Heart left ventricle (tissue), 16 donors: Measurements from ENCODE around the gene TMEM273. TPM values are rescaled to one million over a fixed set of nuclear protein-coding genes. Genes with fewer than 3 reads are reported as not detected.

Source experiments
- ATAC-seq, 4 donors: fragments of 200-7000 bp; cut with Tn5 transposase; one replicate each; pipeline ENCODE4 v1.9.1; 2020 to 2022; ENCODE audit warnings: moderate library complexity in 4 of 4, mild to moderate bottlenecking in 3 of 4, moderate number of reproducible peaks in 1 of 4
- DNase-seq, 5 donors: peaks; one replicate each; pipeline ENCODE4 v3.0.0-alpha.2; 2020
- H3K27ac ChIP-seq, 12 donors: fragments of 200-600 bp; sonication (generic) in 4 of 12; one replicate each; pipeline versions ENCODE4 v1.5.0 to v1.8.0; 2016 to 2022; ENCODE audit warnings: mild to moderate bottlenecking in 2 of 12
- H3K27me3 ChIP-seq, 9 donors: fragments of 200-600 bp; sonication (generic) in 2 of 9; one replicate each; pipeline versions ENCODE4 v1.5.1 to v1.8.0; 2016 to 2022; ENCODE audit warnings: mild to moderate bottlenecking in 3 of 9
- H3K36me3 ChIP-seq, 9 donors: fragments of 200-600 bp; sonication (generic) in 2 of 9; one replicate each; pipeline versions ENCODE4 v1.5.0 to v1.8.0; 2018 to 2022; ENCODE audit warnings: mild to moderate bottlenecking in 2 of 9
- H3K4me1 ChIP-seq, 12 donors: fragments of 200-600 bp; sonication (generic) in 4 of 12; one replicate each; pipeline versions ENCODE4 v1.5.0 to v1.8.0; 2016 to 2022; ENCODE audit warnings: mild to moderate bottlenecking in 3 of 12
- H3K4me3 ChIP-seq, 12 donors: fragments of 200-600 bp; sonication (generic) in 4 of 12; one replicate each; pipeline versions ENCODE4 v1.5.0 to v1.8.0; 2017 to 2022; ENCODE audit warnings: mild to moderate bottlenecking in 9 of 12, moderate library complexity in 4 of 12
- H3K9me3 ChIP-seq, 12 donors: fragments of 200-600 bp; sonication (generic) in 4 of 12; one replicate each; pipeline versions ENCODE4 v1.5.0 to v1.8.0; 2016 to 2022; ENCODE audit warnings: mild to moderate bottlenecking in 1 of 12
- CTCF ChIP-seq, 12 donors: fragments of 200-600 bp; sonication (generic) in 4 of 12; IDR thresholded peaks; one replicate each; pipeline versions ENCODE4 v1.5.0 to v1.8.0; 2018 to 2022; ENCODE audit warnings: antibody characterized with exemption in 12 of 12, mild to moderate bottlenecking in 5 of 12
- POLR2A ChIP-seq, 2 donors: fragments of 450-650 bp; IDR thresholded peaks; one replicate each; pipeline ENCODE4 v1.6.1; 2017; ENCODE audit warnings: antibody characterized with exemption in 2 of 2, mild to moderate bottlenecking in 2 of 2, moderate library complexity in 2 of 2
- WGBS, 4 donors: extraction: QIAGEN DNeasy Blood & Tissue Kit in 2 of 4; methylation state at CpG; one replicate each; pipeline versions ENCODE4 v1.1.5 to v1.1.7; 2013 to 2018; 5-methylcytosine and 5-hydroxymethylcytosine counted together
- intact Hi-C, 10 donors: fragments of 100-400 bp; cut with DNase I; formaldehyde crosslinking; loops; one replicate each; pipeline versions ENCODE4 v1.11.1 to v1.14.2; 2022
- polyA plus RNA-seq, 2 donors: library from polyadenylated mRNA; stranded (reverse); fragments of 200-250 nt; gene quantifications; one replicate each; pipeline ENCODE4 v1.2.3, GENCODE V29; 2013
- total RNA-seq, 9 donors: library from RNA; depleted of rRNA in 2 of 9; stranded (reverse); fragments of >200 nt in 2 of 9; fragmentation: NEBNext Ultra II Directional in 3 of 9; extraction: Animal tissue kit (Norgen Biotek cat#: 25700) in 3 of 9; gene quantifications; one replicate each; pipeline versions ENCODE4 v1.1.0 to v1.2.4, GENCODE V29; 2016 to 2023
- donor health status: ischemic (EF 13 %, LVEDD 7.1; RV severe dilation, severe dysfunction).
- donor health status: healthy with polysubstance abuse.
- donor health status: DM: no; HTN: yes; CAD: no.
- donor health status: DM: no; HTN: no; CAD: no.
- donor health status: ischemic (EF 25% LVEDD 6.9; RV normal size, moderate dysfunction).
- donor health status: ischemic (EF 25% LVEDD 5.7; RV mildly dilated, moderate dysfunction).
- donor health status: healthy.
- donor health status: DM: yes; HTN: yes; CAD: no.
- donor health status: ischemic (EF 35%, LVEDD 5.7; RV mildly dilated, moderate dysfunction).
- donor health status: nonischemic (EF 11% LVEDD 7.7; RV severe dilation, severe dysfunction).
- donor health status: DM: yes; HTN: yes; CAD: no.
- donor health status: PGD.
- donor health status: ischemic (EF 29% LVEDD 5.4; RV normal size, mild dysfunction).
- donor health status: nonischemic (EF 23%, LVEDD 6.1; RV moderate dilation, normal function).

The TMEM273 gene
- total and polyA plus RNA-seq, 11 donors, result 7.9 to 38.7 (median 16.9) TPM

GRCh38 chr10:49178489-49179471 lies 9.4 kb downstream of the TMEM273 start:
- no peak for DNase-seq
- Histone ChIP-seq H3K27me3 (no peaks in the 10 kb centered on the region), H3K4me1 (peaks cover 0 to 94% (median 36%) of the 10 kb centered on the region in 12 donors), H3K27ac (peak overlapping the region in 4 of 12 donors; percentile 68 to 84 (median 79)), H3K4me3 (no peak overlapping the region), H3K36me3 (no peaks in the 10 kb centered on the region), H3K9me3 (no peaks in the 10 kb centered on the region)
- intact Hi-C loops, result loop anchor here in 2 of 10 donors (10.0 kb wide), 2 partner anchors 64 to 336 kb away; partner anchors contain the start of gene VSTM4 (in 1 of the 2)
- ATAC-seq, result no peak
- TF ChIP-seq CTCF (IDR thresholded peaks at IDR 0.05), result no peak
- WGBS, 4 donors, result 88 to 96% (median 92%) methylated on average over 6 of the region's 6 CpGs

GRCh38 chr10:49177391-49178355 lies 10.5 kb downstream of the TMEM273 start:
- H3K9me3 ChIP-seq, result no peaks in the 10 kb centered on the region
- no peak for TF ChIP-seq POLR2A (IDR thresholded peaks at IDR 0.05)
- no peak for TF ChIP-seq CTCF (IDR thresholded peaks at IDR 0.05)
- ATAC-seq (peak; percentile 89 to 97 (median 92)), DNase-seq (peak; percentile 73 to 86 (median 84))
- H3K4me3 ChIP-seq, result no peak overlapping the region
- 60 to 69% (median 62%) methylated on average over 9 of the region's 9 CpGs for WGBS, 4 donors
- H3K27ac ChIP-seq, result peak overlapping the region; percentile 53 to 90 (median 81)
- no peaks in the 10 kb centered on the region for H3K27me3 ChIP-seq
- no peaks in the 10 kb centered on the region for H3K36me3 ChIP-seq
- intact Hi-C loops, result loop anchor here in 2 of 10 donors (10.0 kb wide), 2 partner anchors 63 to 337 kb away; partner anchors contain the start of gene VSTM4 (in 1 of the 2)
- peaks cover 0 to 94% (median 33%) of the 10 kb centered on the region in 12 donors for H3K4me1 ChIP-seq

- Histone ChIP-seq H3K4me3 (peak overlapping the region in 2 of 12 donors; percentile 7 to 16), H3K27me3 (no peaks in the 10 kb centered on the region), H3K27ac (peak overlapping the region; percentile 46 to 90 (median 81)), H3K36me3 (no peaks in the 10 kb centered on the region), H3K4me1 (peaks cover 0 to 94% (median 33%) of the 10 kb centered on the region in 12 donors), H3K9me3 (no peaks in the 10 kb centered on the region)
- no peak for TF ChIP-seq CTCF (IDR thresholded peaks at IDR 0.05)
- no peak for TF ChIP-seq POLR2A (IDR thresholded peaks at IDR 0.05)
- 79 to 89% (median 87%) methylated on average over 19 of the region's 19 CpGs for WGBS, 4 donors
- intact Hi-C loops, result loop anchor here in 2 of 10 donors (10.0 kb wide), 2 partner anchors 62 to 338 kb away; partner anchors contain the start of gene VSTM4 (in 1 of the 2)
- peak in 3 of 4 donors; percentile 26 to 64 (median 47) for ATAC-seq
- DNase-seq, result peak; percentile 59 to 77 (median 68)
These were observed 11.6 kb downstream of the TMEM273 start for GRCh38 chr10:49176310-49177268.
